Fibroblast of mammary gland (primary cell): ENCODE results near the gene STK10.
"Not testable (repeated sequence)": the region's sequence is repeated elsewhere in the genome, so short reads cannot be mapped to it uniquely, and the experiment has no call there.

ENCODE experiments used
- DNase-seq: peaks from one replicate; pipeline ENCODE4 v3.0.0-alpha.2; 2010; ENCODE audit warnings: low read depth
- H3K4me3 ChIP-seq: 2 replicates; pipeline ENCODE4 v1.5.1; 2011; ENCODE audit warnings: low read depth, mild to moderate bottlenecking, low read length, moderate library complexity; ENCODE audit not compliant: control insufficient read depth
- CTCF ChIP-seq: conservative IDR thresholded peaks from 2 replicates; pipeline ENCODE4 v1.5.1; 2011; ENCODE audit warnings: low read depth, low read length, inconsistent platforms; ENCODE audit not compliant: control insufficient read depth, insufficient read depth

STK10 gene

DNA sequence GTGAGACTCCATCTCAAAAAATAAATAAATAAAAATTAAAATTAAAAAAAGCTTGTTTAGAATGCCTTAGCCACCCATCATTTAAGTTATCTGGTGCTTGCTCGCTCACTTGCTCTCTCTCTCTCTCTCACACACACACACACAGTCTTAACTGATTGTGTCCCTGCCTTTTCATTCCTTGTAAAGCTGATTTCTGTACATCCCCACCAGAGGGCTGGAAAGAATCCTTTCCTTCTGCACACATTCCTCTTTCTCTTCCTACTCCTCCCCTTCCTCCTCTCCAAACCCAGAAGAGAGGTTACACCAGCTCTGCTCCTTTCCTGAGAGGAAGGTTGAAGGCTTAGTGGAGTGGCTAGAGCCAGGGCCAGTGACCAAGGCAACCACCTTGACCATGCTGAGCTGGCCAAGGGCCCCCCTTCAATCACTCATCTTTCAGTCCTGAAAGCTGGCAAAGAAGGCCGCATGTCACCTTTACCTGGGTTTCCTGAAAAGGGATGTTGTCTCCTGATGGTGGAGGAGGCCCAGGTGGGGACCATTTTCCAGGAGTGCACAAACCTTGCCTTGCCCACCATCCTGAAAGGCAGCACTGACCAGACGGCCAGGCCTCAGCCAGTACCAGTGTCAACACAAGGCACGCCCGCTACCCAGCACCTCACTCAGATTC is 25.6 kb downstream of the STK10 start:
- no peak overlapping the region for H3K4me3 ChIP-seq
- no peak for TF ChIP-seq CTCF
- no peak for DNase-seq

GRCh38 chr5:172160506-172160905 is 27.5 kb downstream of the STK10 start:
- DNase-seq, result no peak
- no peak overlapping the region for H3K4me3 ChIP-seq
- no peak for TF ChIP-seq CTCF

DNA sequence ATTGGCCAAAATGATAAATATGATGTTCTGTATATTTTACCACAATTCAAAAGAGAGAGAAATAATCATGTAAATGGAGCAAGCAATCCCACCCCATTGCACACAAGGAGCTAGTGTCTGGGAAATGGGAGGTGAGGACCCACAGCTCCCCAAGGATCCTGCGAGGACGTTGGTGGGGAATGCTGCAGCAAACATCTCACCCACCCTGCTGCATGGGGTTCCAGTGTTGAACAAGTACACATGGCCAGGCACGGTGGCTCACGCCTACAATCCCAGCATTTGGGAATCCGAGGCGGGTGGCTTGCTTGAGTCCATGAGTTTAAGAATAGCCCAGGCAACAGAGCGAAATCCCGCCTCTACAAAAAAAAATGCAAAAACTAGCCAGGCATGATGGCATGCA is 29.0 kb downstream of the STK10 start:
- no peak overlapping the region for H3K4me3 ChIP-seq
- no peak for TF ChIP-seq CTCF
- no peak for DNase-seq

- no peak overlapping the region for H3K4me3 ChIP-seq
- TF ChIP-seq CTCF, result no peak
- DNase-seq, result no peak
Observed at GRCh38 chr5:172156541-172156994, 31.5 kb downstream of the STK10 start.

DNA sequence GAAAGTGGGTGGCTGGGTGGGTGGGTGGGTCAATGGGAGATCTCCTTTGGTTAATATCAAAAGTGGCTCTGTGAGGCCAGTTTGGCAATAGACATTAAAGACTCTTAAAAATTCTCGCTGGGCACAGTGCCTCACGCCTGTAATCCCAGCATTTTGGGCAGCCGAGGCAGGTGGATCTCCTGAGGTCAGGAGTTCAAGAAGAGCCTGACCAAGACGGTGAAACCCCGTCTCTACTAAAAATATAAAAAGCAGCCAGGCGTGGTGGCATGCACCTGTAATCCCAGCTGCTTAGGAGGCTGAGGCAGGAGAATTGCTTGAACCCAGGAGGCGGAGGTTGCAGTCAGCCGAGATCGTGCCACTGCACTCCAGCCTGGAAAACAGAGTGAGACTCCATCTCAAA is 32.9 kb downstream of the STK10 start:
- not testable (repeated sequence) for DNase-seq

DNA sequence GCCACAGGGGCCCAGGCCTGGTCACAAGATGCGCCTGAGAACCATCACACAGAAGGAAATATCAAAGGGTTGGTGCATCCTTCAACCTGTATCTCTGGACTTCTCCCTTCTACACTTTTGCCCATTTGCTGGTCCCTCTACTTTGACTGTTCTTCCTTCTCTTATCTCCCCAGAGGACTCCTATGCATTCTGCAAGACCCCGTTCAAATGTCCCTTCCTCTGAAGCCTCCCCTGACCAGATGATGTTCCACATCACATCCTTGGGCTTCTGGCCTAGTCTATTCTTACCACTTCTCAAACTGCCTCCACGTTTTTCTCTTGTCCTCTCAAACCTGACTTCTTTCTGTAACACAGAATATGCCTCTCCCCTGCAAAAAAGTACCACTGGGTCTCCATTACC is 34.3 kb downstream of the STK10 start:
- no peak for DNase-seq
- no peak overlapping the region for H3K4me3 ChIP-seq
- TF ChIP-seq CTCF, result no peak

More for the DNA sequence above, 32.9 kb downstream of the STK10 start:
- not testable (repeated sequence) for H3K4me3 ChIP-seq

- no peak for DNase-seq
- H3K4me3 ChIP-seq, result no peak overlapping the region
- no peak for TF ChIP-seq CTCF
Observed at GRCh38 chr5:172151661-172152210, 36.3 kb downstream of the STK10 start.
